Ovary (tissue), 10 donors: Measurements from ENCODE around the gene MYO9A. TPM values are rescaled to one million over a fixed set of nuclear protein-coding genes. Genes with fewer than 3 reads are reported as not detected.

Experiments used
- DNase-seq, 5 donors: peaks; one replicate each; pipeline ENCODE4 v3.0.0-alpha.2; 2019 to 2020
- H3K27ac ChIP-seq, 2 donors: fragments of 200-600 bp; one replicate each; pipeline versions ENCODE4 v1.5.1 to v1.8.0; 2019 to 2022
- H3K27me3 ChIP-seq: fragments of 200-600 bp; one replicate; pipeline ENCODE4 v1.8.0; 2022
- H3K36me3 ChIP-seq: fragments of 200-600 bp; sonication (generic); one replicate; pipeline ENCODE4 v1.5.1; 2019
- H3K4me1 ChIP-seq: one replicate; pipeline ENCODE4 v1.8.1; 2013; ENCODE audit warnings: mild to moderate bottlenecking, moderate library complexity; ENCODE audit not compliant: insufficient read depth
- H3K4me3 ChIP-seq: fragments of 200-600 bp; sonication (generic); one replicate; pipeline ENCODE4 v1.5.1; 2017
- H3K9me3 ChIP-seq, 2 donors: fragments of 200-600 bp in 1 of 2; sonication (generic) in 1 of 2; one replicate each; pipeline versions ENCODE4 v1.5.1 to v1.8.1; 2013 to 2019; ENCODE audit warnings: mild to moderate bottlenecking in 1 of 2, moderate library complexity in 1 of 2
- EP300 ChIP-seq: sonication (generic); formaldehyde crosslinking; IDR thresholded peaks from one replicate; pipeline ENCODE4 v1.6.1; 2017; ENCODE audit warnings: antibody characterized with exemption
- POLR2A ChIP-seq: fragments of 450-650 bp; IDR thresholded peaks from one replicate; pipeline ENCODE4 v1.6.1; 2017; ENCODE audit warnings: antibody characterized with exemption, mild to moderate bottlenecking, moderate library complexity
- WGBS, 3 donors: extraction: QIAGEN DNeasy Blood & Tissue Kit in 1 of 3; methylation state at CpG; one replicate each; pipeline versions ENCODE4 v1.1.5 to v1.1.7; 2013 to 2017; 5-methylcytosine and 5-hydroxymethylcytosine counted together
- intact Hi-C, 4 donors: fragments of 100-400 bp; cut with DNase I; formaldehyde crosslinking; loops; one replicate each; pipeline versions ENCODE4 v1.11.0 to v1.15.1; 2022 to 2023
- long read RNA-seq, 3 donors: library from polyadenylated mRNA in 2 of 3; unstranded in 2 of 3; transcript quantifications; one replicate each; pipeline ENCODE4 v2.0.0 and lab custom pipeline, GENCODE V29; 2021 to 2026
- polyA plus RNA-seq, 2 donors: library from polyadenylated mRNA; stranded (reverse); fragments of 200-250 nt in 1 of 2; fragments of 350-450 nt in 1 of 2; fragmentation: Illumina TruSeq in 1 of 2; extraction: RNeasy Lipid Tissue Mini Kit (QIAGEN cat#74804) in 1 of 2; gene quantifications; one replicate each; pipeline ENCODE4 v1.2.3, GENCODE V29; 2013 to 2014
- total RNA-seq, 7 donors: library from RNA; depleted of rRNA in 2 of 7; stranded (reverse); fragments of >200 nt in 2 of 7; fragmentation: NEBNext Ultra II Directional in 3 of 7; extraction: Animal tissue kit (Norgen Biotek cat#: 25700) in 3 of 7; gene quantifications; one replicate each; pipeline versions ENCODE4 v1.1.0 to v1.2.4, GENCODE V29; 2016 to 2023
- TF ChIP-seq, protein P1 (sequence below), 3 donors: fragments of 450-650 bp in 2 of 3; fragments of 200-600 bp in 1 of 3; IDR thresholded peaks; one replicate each; pipeline versions ENCODE4 v1.5.1 to v1.8.0; 2016 to 2022; ENCODE audit warnings: antibody characterized with exemption in 3 of 3, mild to moderate bottlenecking in 1 of 3
- donor health status: DM: no; HTN: no; CAD: no; lungs with moderate emphysema.
- donor health status: DM: no; HTN: no; CAD: no.
- donor health status: Bipolar disorder and iron deficiency.
- donor health status: DM: yes; HTN: yes; CAD: no.
- donor health status: DM: no; HTN: no; CAD: no.
- donor health status: DM: yes; HTN: yes; CAD: no.

MYO9A gene, protein sequence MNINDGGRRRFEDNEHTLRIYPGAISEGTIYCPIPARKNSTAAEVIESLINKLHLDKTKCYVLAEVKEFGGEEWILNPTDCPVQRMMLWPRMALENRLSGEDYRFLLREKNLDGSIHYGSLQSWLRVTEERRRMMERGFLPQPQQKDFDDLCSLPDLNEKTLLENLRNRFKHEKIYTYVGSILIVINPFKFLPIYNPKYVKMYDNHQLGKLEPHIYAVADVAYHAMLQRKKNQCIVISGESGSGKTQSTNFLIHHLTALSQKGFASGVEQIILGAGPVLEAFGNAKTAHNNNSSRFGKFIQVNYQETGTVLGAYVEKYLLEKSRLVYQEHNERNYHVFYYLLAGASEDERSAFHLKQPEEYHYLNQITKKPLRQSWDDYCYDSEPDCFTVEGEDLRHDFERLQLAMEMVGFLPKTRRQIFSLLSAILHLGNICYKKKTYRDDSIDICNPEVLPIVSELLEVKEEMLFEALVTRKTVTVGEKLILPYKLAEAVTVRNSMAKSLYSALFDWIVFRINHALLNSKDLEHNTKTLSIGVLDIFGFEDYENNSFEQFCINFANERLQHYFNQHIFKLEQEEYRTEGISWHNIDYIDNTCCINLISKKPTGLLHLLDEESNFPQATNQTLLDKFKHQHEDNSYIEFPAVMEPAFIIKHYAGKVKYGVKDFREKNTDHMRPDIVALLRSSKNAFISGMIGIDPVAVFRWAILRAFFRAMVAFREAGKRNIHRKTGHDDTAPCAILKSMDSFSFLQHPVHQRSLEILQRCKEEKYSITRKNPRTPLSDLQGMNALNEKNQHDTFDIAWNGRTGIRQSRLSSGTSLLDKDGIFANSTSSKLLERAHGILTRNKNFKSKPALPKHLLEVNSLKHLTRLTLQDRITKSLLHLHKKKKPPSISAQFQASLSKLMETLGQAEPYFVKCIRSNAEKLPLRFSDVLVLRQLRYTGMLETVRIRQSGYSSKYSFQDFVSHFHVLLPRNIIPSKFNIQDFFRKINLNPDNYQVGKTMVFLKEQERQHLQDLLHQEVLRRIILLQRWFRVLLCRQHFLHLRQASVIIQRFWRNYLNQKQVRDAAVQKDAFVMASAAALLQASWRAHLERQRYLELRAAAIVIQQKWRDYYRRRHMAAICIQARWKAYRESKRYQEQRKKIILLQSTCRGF (N-terminal part only)
- total RNA-seq (10 to 100 TPM; 38.0 to 71.6 (median 58.8) TPM), polyA plus RNA-seq (10 to 100 TPM in 1 of 2 donors, 1 to 10 TPM in 1; 8.1 to 18.2 TPM)
- long read RNA-seq, donor 1, partial matches to known transcripts = 14 of 24 reads
- long read RNA-seq, donor 1, other reads (novel, unspliced or antisense) = 10 of 24 reads
- long read RNA-seq, donor 2, partial matches to known transcripts = 0 of 3 reads
- long read RNA-seq, donor 2, other reads (novel, unspliced or antisense) = 0 of 3 reads
- long read RNA-seq, donor 3, partial matches to known transcripts = 4 of 11 reads
- long read RNA-seq, donor 3, other reads (novel, unspliced or antisense) = 7 of 11 reads

- 0 to 1% (median 1%) methylated on average over 59 to 69 of the region's 69 CpGs for WGBS, 3 donors
- Histone ChIP-seq H3K27me3 (no peaks in the 10 kb centered on the region), H3K4me1 (peaks cover 2% of the 10 kb centered on the region), H3K4me3 (peak within 1 kb of the TSS; percentile 52), H3K9me3 (no peaks in the 10 kb centered on the region), H3K36me3 (no peaks in the 10 kb centered on the region), H3K27ac (peak within 1 kb of the TSS; percentile 77 to 92)
- DNase-seq = peak; percentile 98 to 99 (median 98)
- TF ChIP-seq, protein P1, sequence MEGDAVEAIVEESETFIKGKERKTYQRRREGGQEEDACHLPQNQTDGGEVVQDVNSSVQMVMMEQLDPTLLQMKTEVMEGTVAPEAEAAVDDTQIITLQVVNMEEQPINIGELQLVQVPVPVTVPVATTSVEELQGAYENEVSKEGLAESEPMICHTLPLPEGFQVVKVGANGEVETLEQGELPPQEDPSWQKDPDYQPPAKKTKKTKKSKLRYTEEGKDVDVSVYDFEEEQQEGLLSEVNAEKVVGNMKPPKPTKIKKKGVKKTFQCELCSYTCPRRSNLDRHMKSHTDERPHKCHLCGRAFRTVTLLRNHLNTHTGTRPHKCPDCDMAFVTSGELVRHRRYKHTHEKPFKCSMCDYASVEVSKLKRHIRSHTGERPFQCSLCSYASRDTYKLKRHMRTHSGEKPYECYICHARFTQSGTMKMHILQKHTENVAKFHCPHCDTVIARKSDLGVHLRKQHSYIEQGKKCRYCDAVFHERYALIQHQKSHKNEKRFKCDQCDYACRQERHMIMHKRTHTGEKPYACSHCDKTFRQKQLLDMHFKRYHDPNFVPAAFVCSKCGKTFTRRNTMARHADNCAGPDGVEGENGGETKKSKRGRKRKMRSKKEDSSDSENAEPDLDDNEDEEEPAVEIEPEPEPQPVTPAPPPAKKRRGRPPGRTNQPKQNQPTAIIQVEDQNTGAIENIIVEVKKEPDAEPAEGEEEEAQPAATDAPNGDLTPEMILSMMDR (IDR thresholded peaks at IDR 0.05) = peak in 2 of 3 donors; percentile 13 to 16
- TF ChIP-seq EP300 (no peak), POLR2A (peak; percentile 29)
- intact Hi-C loops = loop anchor here in 1 of 4 donors (5.0 kb wide), 1 partner anchor 354 kb away; the partner anchor contains the start of gene ARIH1
Measured at GRCh38 chr15:72118017-72118978, at the start of gene MYO9A, which contains the start of gene SENP8. Gene MYO9A, minus strand, starts transcription at chr15:72118150. Its CDS starts 71,587 bp downstream, at chr15:72046563. Gene SENP8, plus strand, starts transcription at chr15:72118403. Its CDS starts 21,221 bp downstream, at chr15:72139624.

- Histone ChIP-seq H3K36me3 (no peaks in the 10 kb centered on the region), H3K4me3 (no peak overlapping the region), H3K27ac (no peak overlapping the region), H3K4me1 (no peaks in the 10 kb centered on the region), H3K9me3 (no peaks in the 10 kb centered on the region), H3K27me3 (no peaks in the 10 kb centered on the region)
- DNase-seq = no peak
- 81 to 90% (median 85%) methylated on average over 6 of the region's 6 CpGs for WGBS, 3 donors
- TF ChIP-seq, protein P1 (IDR thresholded peaks at IDR 0.05) = no peak
- no peak for TF ChIP-seq POLR2A
- intact Hi-C loops = loop anchor here in 1 of 4 donors (10.0 kb wide), 1 partner anchor 423 kb away; no protein-coding TSS in a partner anchor
Measured at GRCh38 chr15:72167445-72167844, 49.5 kb upstream of the MYO9A start.

GRCh38 chr15:72166716-72167417, 48.9 kb upstream of the MYO9A start:
- H3K27me3 ChIP-seq = no peaks in the 10 kb centered on the region
- WGBS, 3 donors = 88 to 92% (median 90%) methylated on average over 5 of the region's 5 CpGs
- H3K9me3 ChIP-seq = no peaks in the 10 kb centered on the region
- intact Hi-C loops = loop anchor here in 1 of 4 donors (10.0 kb wide), 1 partner anchor 422 kb away; no protein-coding TSS in a partner anchor
- DNase-seq = no peak
- no peak for TF ChIP-seq EP300
- TF ChIP-seq, protein P1 (IDR thresholded peaks at IDR 0.05) = no peak
- TF ChIP-seq POLR2A = no peak
- H3K27ac ChIP-seq = no peak overlapping the region
- no peaks in the 10 kb centered on the region for H3K36me3 ChIP-seq
- H3K4me3 ChIP-seq = no peak overlapping the region
- H3K4me1 ChIP-seq = no peaks in the 10 kb centered on the region
